ENCODE measurements around the gene FSTL4. TPM values are rescaled to one million over a fixed set of nuclear protein-coding genes. Genes with fewer than 3 reads are reported as not detected.

Gene FSTL4
- total and polyA plus RNA-seq, 2 donors (not counting 1 experiment from before 2014, with no cell fraction given): 0.31 to 6.7 TPM

DNA sequence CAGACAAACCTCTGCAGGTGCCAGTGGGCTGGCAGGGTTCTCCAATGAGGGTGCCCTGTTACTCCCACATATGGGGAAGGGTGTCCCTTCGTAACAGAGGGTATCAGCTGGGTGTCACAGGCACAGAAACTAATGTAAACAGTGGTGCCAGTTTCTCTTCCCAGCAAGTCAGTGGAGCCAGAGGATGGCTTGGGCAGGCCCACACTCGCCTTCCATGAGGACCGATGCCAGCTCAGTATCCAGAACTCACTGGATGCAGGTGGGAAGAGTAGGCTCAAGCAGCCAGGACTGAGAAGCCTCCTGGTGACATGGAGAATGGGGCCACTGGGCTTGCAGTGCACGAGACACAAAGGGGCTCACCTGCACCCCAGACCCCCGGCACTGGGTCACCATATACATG, 30.4 kb downstream of the FSTL4 start:
- Histone ChIP-seq H3K36me3 (replicated peaks in 1 of 2; ENCODE audit: control extremely low read depth in 1 of 2, control insufficient read depth in 1 of 2, extremely low read depth in 1 of 2, insufficient read depth in 2 of 2, low read length in 1 of 2) (no peaks in the 10 kb centered on the region), H3K9ac (ENCODE audit: low read length) (no peak overlapping the region), H3K4me1 (ENCODE audit: control insufficient read depth in 2 of 2, insufficient read depth in 2 of 2, low read length in 2 of 2) (no peaks in the 10 kb centered on the region), H2AFZ (ENCODE audit: insufficient read depth, low read depth, low read length, poor library complexity, severe bottlenecking) (no peak overlapping the region), H3K4me3 (ENCODE audit: control extremely low read depth in 1 of 5, extremely low read depth in 1 of 5, insufficient read depth in 1 of 5, low read depth in 2 of 5, low read length in 4 of 5) (no peak overlapping the region), H3K27me3 (replicated peaks in 1 of 4; ENCODE audit: control extremely low read depth in 1 of 4, control insufficient read depth in 3 of 4, insufficient read depth in 4 of 4, low read length in 3 of 4) (peaks cover 0 to 23% (median 0%) of the 10 kb centered on the region in 4 experiments), H3K4me2 (replicated peaks; ENCODE audit: low read depth, low read length, poor library complexity, severe bottlenecking) (no peak overlapping the region), H3K9me3 (ENCODE audit: control extremely low read depth in 1 of 3, control insufficient read depth in 2 of 3, insufficient read depth in 1 of 3, low read length in 2 of 3) (peaks cover 0 to 5% (median 0%) of the 10 kb centered on the region in 3 donors), H3K79me2 (ENCODE audit: control insufficient read depth, insufficient read depth, low read length) (no peaks in the 10 kb centered on the region), H4K20me1 (ENCODE audit: control insufficient read depth, insufficient read depth, low read length, poor library complexity, severe bottlenecking) (no peaks in the 10 kb centered on the region), H3K27ac (ENCODE audit: low read length in 2 of 2) (no peak overlapping the region)
- no peaks in the 10 kb centered on the region for H3K9me3 Mint-ChIP-seq (ENCODE audit: insufficient read depth)
- WGBS (ENCODE audit: insufficient coverage): 90% methylated on average over 3 of the region's 5 CpGs
- DNase-seq: no peak
- ATAC-seq (ENCODE audit: low read depth): no peak
- no peak for TF ChIP-seq EZH2 (IDR thresholded peaks at IDR 0.05; ENCODE audit: borderline replicate concordance, insufficient read depth, low read depth, low read length, poor library complexity, severe bottlenecking)
- TF ChIP-seq, protein P1, sequence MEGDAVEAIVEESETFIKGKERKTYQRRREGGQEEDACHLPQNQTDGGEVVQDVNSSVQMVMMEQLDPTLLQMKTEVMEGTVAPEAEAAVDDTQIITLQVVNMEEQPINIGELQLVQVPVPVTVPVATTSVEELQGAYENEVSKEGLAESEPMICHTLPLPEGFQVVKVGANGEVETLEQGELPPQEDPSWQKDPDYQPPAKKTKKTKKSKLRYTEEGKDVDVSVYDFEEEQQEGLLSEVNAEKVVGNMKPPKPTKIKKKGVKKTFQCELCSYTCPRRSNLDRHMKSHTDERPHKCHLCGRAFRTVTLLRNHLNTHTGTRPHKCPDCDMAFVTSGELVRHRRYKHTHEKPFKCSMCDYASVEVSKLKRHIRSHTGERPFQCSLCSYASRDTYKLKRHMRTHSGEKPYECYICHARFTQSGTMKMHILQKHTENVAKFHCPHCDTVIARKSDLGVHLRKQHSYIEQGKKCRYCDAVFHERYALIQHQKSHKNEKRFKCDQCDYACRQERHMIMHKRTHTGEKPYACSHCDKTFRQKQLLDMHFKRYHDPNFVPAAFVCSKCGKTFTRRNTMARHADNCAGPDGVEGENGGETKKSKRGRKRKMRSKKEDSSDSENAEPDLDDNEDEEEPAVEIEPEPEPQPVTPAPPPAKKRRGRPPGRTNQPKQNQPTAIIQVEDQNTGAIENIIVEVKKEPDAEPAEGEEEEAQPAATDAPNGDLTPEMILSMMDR (IDR thresholded peaks at IDR 0.05): no peak
- no peak overlapping the region for H3K4me3 Mint-ChIP-seq
- intact Hi-C loops (cut with micrococcal nuclease): no loop called here
- ChIA-PET POLR2A (no interaction called here), CTCF (no interaction called here)
- peaks cover 28% of the 10 kb centered on the region for H3K27me3 Mint-ChIP-seq
- no peak overlapping the region for H3K27ac Mint-ChIP-seq
- no peaks in the 10 kb centered on the region for H3K4me1 Mint-ChIP-seq

DNA sequence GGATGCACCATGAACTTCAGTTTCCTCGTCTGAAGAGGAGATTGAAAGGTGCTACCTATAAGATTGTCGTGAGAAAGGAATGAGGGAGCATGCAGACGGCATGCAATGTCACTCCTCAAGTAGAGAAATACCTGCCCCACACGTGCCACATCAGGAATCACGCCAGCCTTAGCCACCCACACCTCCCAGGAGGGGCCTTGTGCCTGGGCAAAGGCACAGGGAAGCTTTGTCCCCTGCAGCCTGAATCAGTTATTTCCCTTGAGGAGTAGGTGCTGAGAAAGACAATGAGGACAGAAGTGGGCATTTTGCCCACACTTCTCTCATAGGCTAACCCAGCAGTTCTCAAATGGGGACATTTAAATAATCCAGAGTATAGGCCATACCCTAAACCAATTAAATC, 31.0 kb downstream of the FSTL4 start:
- H3K9ac ChIP-seq (ENCODE audit: low read length): no peak overlapping the region
- H3K4me3 ChIP-seq (ENCODE audit: control extremely low read depth in 1 of 5, extremely low read depth in 1 of 5, insufficient read depth in 1 of 5, low read depth in 2 of 5, low read length in 4 of 5): no peak overlapping the region
- H3K79me2 ChIP-seq (ENCODE audit: control insufficient read depth, insufficient read depth, low read length): no peaks in the 10 kb centered on the region
- ChIA-PET POLR2A (no interaction called here), CTCF (no interaction called here)
- Mint-ChIP-seq H3K4me3 (no peak overlapping the region), H3K27me3 (peaks cover 31% of the 10 kb centered on the region), H3K9me3 (ENCODE audit: insufficient read depth) (no peaks in the 10 kb centered on the region), H3K4me1 (no peaks in the 10 kb centered on the region), H3K27ac (no peak overlapping the region)
- DNase-seq (no peak), ATAC-seq (ENCODE audit: low read depth) (no peak)
- no peaks in the 10 kb centered on the region for H3K36me3 ChIP-seq (replicated peaks in 1 of 2; ENCODE audit: control extremely low read depth in 1 of 2, control insufficient read depth in 1 of 2, extremely low read depth in 1 of 2, insufficient read depth in 2 of 2, low read length in 1 of 2)
- peaks cover 0 to 23% (median 0%) of the 10 kb centered on the region in 4 experiments for H3K27me3 ChIP-seq (replicated peaks in 1 of 4; ENCODE audit: control extremely low read depth in 1 of 4, control insufficient read depth in 3 of 4, insufficient read depth in 4 of 4, low read length in 3 of 4)
- TF ChIP-seq, protein P1 (IDR thresholded peaks at IDR 0.05): no peak
- TF ChIP-seq EZH2 (IDR thresholded peaks at IDR 0.05; ENCODE audit: borderline replicate concordance, insufficient read depth, low read depth, low read length, poor library complexity, severe bottlenecking): no peak
- WGBS (ENCODE audit: insufficient coverage): no CpG with 5 or more reads among the region's 5 CpGs
- H3K9me3 ChIP-seq (ENCODE audit: control extremely low read depth in 1 of 3, control insufficient read depth in 2 of 3, insufficient read depth in 1 of 3, low read length in 2 of 3): peaks cover 0 to 5% (median 0%) of the 10 kb centered on the region in 3 donors
- H3K4me2 ChIP-seq (replicated peaks; ENCODE audit: low read depth, low read length, poor library complexity, severe bottlenecking): no peak overlapping the region
- intact Hi-C loops (cut with micrococcal nuclease): no loop called here
- H2AFZ ChIP-seq (ENCODE audit: insufficient read depth, low read depth, low read length, poor library complexity, severe bottlenecking): no peak overlapping the region
- H4K20me1 ChIP-seq (ENCODE audit: control insufficient read depth, insufficient read depth, low read length, poor library complexity, severe bottlenecking): no peaks in the 10 kb centered on the region
- H3K4me1 ChIP-seq (ENCODE audit: control insufficient read depth in 2 of 2, insufficient read depth in 2 of 2, low read length in 2 of 2): no peaks in the 10 kb centered on the region
- no peak overlapping the region for H3K27ac ChIP-seq (ENCODE audit: low read length in 2 of 2)

Measured in B cell (primary cell).